Naive thymus-derived CD4-positive, alpha-beta T cell (primary cell): ENCODE results near the gene KDM3B. TPM values are rescaled to one million over a fixed set of nuclear protein-coding genes. Genes with fewer than 3 reads are reported as not detected.
A peak's percentile ranks its signal among the peaks of the same experiment; 100 is the strongest.

Source experiments
- ATAC-seq: fragments of 150-1000 bp; cut with Tn5 transposase; 2 replicates; pipeline ENCODE4 v1.10.0; 2021; ENCODE audit warnings: mild to moderate bottlenecking, moderate library complexity
- CTCF ChIA-PET: fragments of 350-600 bp; sonication (Branson Sonifier 250); formaldehyde crosslinking; loops from one replicate; lab custom pipeline; 2021; ENCODE audit warnings: antibody characterized with exemption; lab: Charles Lee
- POLR2A ChIA-PET: fragments of 350-600 bp; sonication (Branson Sonifier 250); formaldehyde crosslinking; loops from one replicate; lab custom pipeline; 2021; ENCODE audit warnings: antibody characterized with exemption, inconsistent platforms; lab: Charles Lee
- DNase-seq, 9 donors: peaks; one replicate each; pipeline versions ENCODE4 v3.0.0 to v3.0.0-alpha.2; 2020 to 2022; ENCODE audit warnings: mixed read lengths in 1 of 9
- H3K27ac ChIP-seq: one replicate; pipeline ENCODE4 v1.7.0; 2013; ENCODE audit warnings: mild to moderate bottlenecking, low read depth, low read length, moderate library complexity
- H3K27me3 ChIP-seq, 2 donors: one replicate each; pipeline ENCODE4 v1.7.0; 2013; ENCODE audit warnings: low read length in 2 of 2, mild to moderate bottlenecking in 2 of 2, moderate library complexity in 2 of 2; ENCODE audit not compliant: control insufficient read depth in 2 of 2, insufficient read depth in 2 of 2
- H3K36me3 ChIP-seq, 3 experiments: 1 replicate in 2 of 3; 2 replicates in 1 of 3; pipeline ENCODE4 v1.7.0; 2013; ENCODE audit warnings: low read length in 3 of 3, mild to moderate bottlenecking in 3 of 3, moderate library complexity in 1 of 3; ENCODE audit not compliant: insufficient read depth in 3 of 3, control insufficient read depth in 2 of 3
- H3K4me1 ChIP-seq, 2 donors: one replicate each; pipeline ENCODE4 v1.7.0; 2013; ENCODE audit warnings: low read length in 2 of 2, mild to moderate bottlenecking in 2 of 2, moderate library complexity in 1 of 2; ENCODE audit not compliant: control insufficient read depth in 2 of 2, insufficient read depth in 2 of 2
- H3K4me3 ChIP-seq: 2 replicates; pipeline ENCODE4 v1.7.0; 2013; ENCODE audit warnings: mild to moderate bottlenecking, low read length
- H3K9me3 ChIP-seq, 3 experiments: 1 replicate in 2 of 3; 2 replicates in 1 of 3; pipeline ENCODE4 v1.7.0; 2013; ENCODE audit warnings: low read length in 3 of 3; ENCODE audit not compliant: control insufficient read depth in 2 of 3
- H3K27ac Mint-ChIP-seq, 9 donors: one replicate each; pipeline ENCODE4 v1.8.0; 2020 to 2022; ENCODE audit warnings: mixed read lengths in 9 of 9, mild to moderate bottlenecking in 8 of 9, moderate library complexity in 5 of 9, inconsistent platforms in 2 of 9
- H3K27me3 Mint-ChIP-seq, 5 donors: one replicate each; pipeline ENCODE4 v1.8.0; 2021 to 2022; ENCODE audit warnings: mixed read lengths in 5 of 5, mild to moderate bottlenecking in 1 of 5
- H3K36me3 Mint-ChIP-seq, 5 donors: one replicate each; pipeline ENCODE4 v1.8.0; 2020 to 2022; ENCODE audit warnings: mixed read lengths in 5 of 5, mild to moderate bottlenecking in 3 of 5, inconsistent platforms in 1 of 5
- H3K4me1 Mint-ChIP-seq, 7 donors: one replicate each; pipeline ENCODE4 v1.8.0; 2020 to 2022; ENCODE audit warnings: mixed read lengths in 7 of 7, mild to moderate bottlenecking in 3 of 7, inconsistent platforms in 1 of 7
- H3K4me3 Mint-ChIP-seq, 10 donors: one replicate each; pipeline ENCODE4 v1.8.0; 2020 to 2022; ENCODE audit warnings: mild to moderate bottlenecking in 10 of 10, mixed read lengths in 10 of 10, moderate library complexity in 6 of 10, inconsistent platforms in 2 of 10
- H3K9me3 Mint-ChIP-seq, 11 donors: one replicate each; pipeline ENCODE4 v1.8.0; 2020 to 2022; ENCODE audit warnings: mixed read lengths in 11 of 11, mild to moderate bottlenecking in 4 of 11, inconsistent platforms in 1 of 11, moderate library complexity in 1 of 11
- intact Hi-C, 2 donors: fragments of 100-400 bp; cut with micrococcal nuclease; formaldehyde crosslinking; loops; one replicate each; pipeline ENCODE4 v1.15.1; 2023
- polyA plus RNA-seq, 2 donors: library from polyadenylated mRNA; unstranded; fragments of 300-500 nt; fragmentation: Illumina TruSeq; gene quantifications; one replicate each; pipeline ENCODE4 v1.2.3, GENCODE V29; 2021
- total RNA-seq, 6 experiments: library from RNA in 5 of 6; stranded (reverse) in 5 of 6; gene quantifications; 1 replicate in 5 of 6; 2 replicates in 1 of 6; pipeline ENCODE4 v1.2.3 and lab custom pipeline; 2021 to 2026

Gene KDM3B
- total and polyA plus RNA-seq, 7 experiments from 2014 or later = 12.8 to 90.2 (median 80.5) TPM

DNA sequence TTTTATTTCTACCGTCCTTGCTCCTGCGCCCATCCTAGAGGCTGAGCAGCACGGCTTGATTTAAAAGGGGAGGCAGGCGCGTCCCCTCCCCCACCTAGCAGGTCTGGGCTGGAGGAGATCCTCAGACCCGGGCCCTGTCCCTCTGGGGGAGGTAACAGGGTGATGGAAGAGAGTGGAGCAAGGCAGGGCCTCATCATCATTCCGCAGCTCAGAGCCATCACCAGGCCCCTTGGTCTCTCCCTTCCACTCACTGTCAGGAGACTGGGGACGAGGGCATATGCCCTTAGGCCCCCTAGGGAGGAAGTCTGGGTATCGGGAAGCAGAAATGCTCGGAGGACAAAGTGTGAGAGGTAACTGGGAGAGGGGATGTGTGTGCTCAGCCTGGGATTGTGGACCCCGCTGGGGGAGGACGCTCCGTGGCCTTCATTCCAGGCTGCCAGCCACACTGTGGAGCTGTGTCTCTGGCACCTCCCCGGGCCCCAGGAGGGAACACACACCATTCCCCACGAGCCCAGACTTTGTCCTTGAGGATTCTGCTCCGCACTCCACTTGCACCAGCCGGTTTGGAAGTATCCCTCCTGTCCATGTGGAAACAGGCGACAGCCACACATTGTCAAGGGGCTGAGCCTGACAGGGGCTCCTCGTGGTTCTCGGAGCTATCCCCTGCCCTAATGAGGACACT is 87.1 kb downstream of the KDM3B start:
- no peaks in the 10 kb centered on the region for H3K27me3 ChIP-seq
- no peak overlapping the region for H3K27ac ChIP-seq
- CTCF ChIA-PET = no interaction called here
- H3K36me3 Mint-ChIP-seq = peaks cover 0 to 20% (median 11%) of the 10 kb centered on the region in 5 donors
- intact Hi-C loops = loop anchor here (1.0 to 5.0 kb wide), 2 partner anchors 25 to 73 kb away; no protein-coding TSS in a partner anchor
- no peaks in the 10 kb centered on the region for H3K9me3 ChIP-seq
- DNase-seq = no peak
- peaks cover 3 to 11% of the 10 kb centered on the region in 2 donors for H3K4me1 ChIP-seq
- H3K36me3 ChIP-seq = peaks cover 7 to 20% (median 12%) of the 10 kb centered on the region in 3 experiments
- no peaks in the 10 kb centered on the region for H3K9me3 Mint-ChIP-seq
- no peak for ATAC-seq
- peaks cover 12 to 24% (median 14%) of the 10 kb centered on the region in 7 donors for H3K4me1 Mint-ChIP-seq
- H3K27me3 Mint-ChIP-seq = peaks cover 0 to 11% (median 5%) of the 10 kb centered on the region in 5 donors
- peak overlapping the region; percentile 44 for H3K4me3 ChIP-seq
- H3K27ac Mint-ChIP-seq = peak overlapping the region in 4 of 9 donors; percentile 29 to 59 (median 57)
- H3K4me3 Mint-ChIP-seq = peak overlapping the region; percentile 57 to 87 (median 81)
- POLR2A ChIA-PET = interaction anchor here (0.5 to 0.9 kb wide), 2 partner anchors 260 to 686 kb away, joined by 3 to 5 read pairs; no protein-coding TSS in a partner anchor

GRCh38 chr5:138440159-138441073 is 87.9 kb downstream of the KDM3B start:
- Mint-ChIP-seq H3K27ac (peak overlapping the region in 3 of 9 donors; percentile 28 to 55 (median 47)), H3K4me1 (peaks cover 12 to 24% (median 14%) of the 10 kb centered on the region in 7 donors), H3K27me3 (peaks cover 0 to 11% (median 5%) of the 10 kb centered on the region in 5 donors), H3K4me3 (peak overlapping the region; percentile 10 to 82 (median 62)), H3K36me3 (peaks cover 0 to 12% (median 8%) of the 10 kb centered on the region in 5 donors), H3K9me3 (no peaks in the 10 kb centered on the region)
- no peak overlapping the region for H3K4me3 ChIP-seq
- peaks cover 3 to 11% of the 10 kb centered on the region in 2 donors for H3K4me1 ChIP-seq
- H3K27me3 ChIP-seq = no peaks in the 10 kb centered on the region
- no peak overlapping the region for H3K27ac ChIP-seq
- no peak for DNase-seq
- peaks cover 0 to 12% (median 7%) of the 10 kb centered on the region in 3 experiments for H3K36me3 ChIP-seq
- no peaks in the 10 kb centered on the region for H3K9me3 ChIP-seq
- ChIA-PET POLR2A (interaction anchor here (0.5 to 0.9 kb wide), 2 partner anchors 260 to 687 kb away, joined by 3 to 5 read pairs; no protein-coding TSS in a partner anchor), CTCF (no interaction called here)
- ATAC-seq = no peak
- intact Hi-C loops = no loop called here

DNA sequence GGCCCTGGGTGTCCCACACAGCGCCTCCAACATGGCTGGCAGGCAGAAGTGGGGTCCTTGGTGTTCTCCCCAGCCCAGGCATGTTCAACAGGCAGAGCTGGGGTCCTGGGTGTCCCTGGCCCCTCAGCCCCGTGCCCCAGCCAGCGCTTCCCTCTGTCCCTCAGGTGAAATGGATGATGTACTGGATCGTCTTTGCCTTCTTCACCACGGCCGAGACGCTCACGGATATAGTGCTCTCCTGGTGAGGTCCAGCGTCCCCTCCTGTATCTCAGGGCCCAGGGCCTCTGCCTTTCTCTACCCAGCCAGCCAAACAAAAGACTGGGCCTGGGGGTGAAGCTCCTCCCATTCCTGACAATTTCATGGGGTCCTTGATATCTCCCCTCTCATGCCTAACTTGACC is 88.7 kb downstream of the KDM3B start:
- H3K27me3 ChIP-seq = no peaks in the 10 kb centered on the region
- Mint-ChIP-seq H3K4me3 (no peak overlapping the region), H3K36me3 (peaks cover 0 to 6% (median under 1%) of the 10 kb centered on the region in 5 donors), H3K4me1 (peaks cover 12 to 24% (median 14%) of the 10 kb centered on the region in 7 donors), H3K27ac (no peak overlapping the region), H3K9me3 (no peaks in the 10 kb centered on the region), H3K27me3 (peaks cover 0 to 11% (median 5%) of the 10 kb centered on the region in 5 donors)
- H3K27ac ChIP-seq = no peak overlapping the region
- H3K4me1 ChIP-seq = peaks cover 3 to 11% of the 10 kb centered on the region in 2 donors
- DNase-seq (no peak), ATAC-seq (no peak)
- no peak overlapping the region for H3K4me3 ChIP-seq
- intact Hi-C loops = no loop called here
- CTCF ChIA-PET = no interaction called here
- H3K36me3 ChIP-seq = peaks cover 0 to 4% (median 0%) of the 10 kb centered on the region in 3 experiments
- POLR2A ChIA-PET = no interaction called here
- no peaks in the 10 kb centered on the region for H3K9me3 ChIP-seq

DNA sequence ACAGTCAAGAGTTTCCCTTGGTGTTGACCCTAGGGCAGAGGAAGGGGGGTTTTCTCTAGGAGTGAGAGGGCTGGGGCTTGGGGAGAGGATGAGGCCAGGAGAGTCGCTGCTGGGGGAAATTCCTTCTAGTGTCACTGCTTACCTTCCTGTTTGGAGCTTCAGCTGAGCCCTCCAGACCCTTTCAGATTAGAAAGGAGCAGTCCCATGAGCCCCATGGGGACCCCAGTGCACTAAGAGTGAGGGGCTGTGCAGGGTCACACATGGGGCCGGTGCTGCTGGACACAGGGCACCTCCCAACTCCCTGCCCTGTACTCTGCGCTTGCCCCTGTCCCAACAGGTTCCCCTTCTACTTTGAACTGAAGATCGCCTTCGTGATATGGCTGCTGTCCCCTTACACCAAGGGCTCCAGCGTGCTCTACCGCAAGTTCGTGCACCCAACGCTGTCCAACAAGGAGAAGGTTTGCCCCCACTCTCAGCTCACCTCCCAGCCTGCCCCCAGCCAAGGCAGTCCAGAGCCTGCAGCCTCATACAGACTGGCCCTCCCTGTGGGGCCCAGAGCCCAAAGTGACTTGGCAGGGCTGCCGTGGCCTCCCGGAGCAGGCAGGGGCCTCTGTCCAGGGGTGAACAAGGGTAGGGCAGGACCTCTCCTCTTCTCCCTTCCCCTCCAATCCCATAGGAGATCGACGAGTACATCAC is 91.7 kb downstream of the KDM3B start:
- no peaks in the 10 kb centered on the region for H3K27me3 ChIP-seq
- Mint-ChIP-seq H3K27me3 (peaks cover 0 to 8% (median 5%) of the 10 kb centered on the region in 5 donors), H3K4me1 (peaks cover 0 to 10% (median 4%) of the 10 kb centered on the region in 7 donors), H3K4me3 (no peak overlapping the region), H3K27ac (peak overlapping the region in 1 of 9 donors; percentile 13), H3K9me3 (no peaks in the 10 kb centered on the region), H3K36me3 (no peaks in the 10 kb centered on the region)
- peaks cover 0 to 4% of the 10 kb centered on the region in 2 donors for H3K4me1 ChIP-seq
- ATAC-seq (peak; percentile 9), DNase-seq (no peak)
- intact Hi-C loops = no loop called here
- no peak overlapping the region for H3K27ac ChIP-seq
- CTCF ChIA-PET = interaction anchor here (1.4 kb wide), 1 partner anchor 59 kb away, joined by 5 read pairs; no protein-coding TSS in a partner anchor
- H3K4me3 ChIP-seq = no peak overlapping the region
- POLR2A ChIA-PET = interaction anchor here (0.6 to 1.1 kb wide), 2 partner anchors 13 to 61 kb away, joined by 3 read pairs; no protein-coding TSS in a partner anchor
- H3K9me3 ChIP-seq = no peaks in the 10 kb centered on the region
- no peaks in the 10 kb centered on the region for H3K36me3 ChIP-seq

DNA sequence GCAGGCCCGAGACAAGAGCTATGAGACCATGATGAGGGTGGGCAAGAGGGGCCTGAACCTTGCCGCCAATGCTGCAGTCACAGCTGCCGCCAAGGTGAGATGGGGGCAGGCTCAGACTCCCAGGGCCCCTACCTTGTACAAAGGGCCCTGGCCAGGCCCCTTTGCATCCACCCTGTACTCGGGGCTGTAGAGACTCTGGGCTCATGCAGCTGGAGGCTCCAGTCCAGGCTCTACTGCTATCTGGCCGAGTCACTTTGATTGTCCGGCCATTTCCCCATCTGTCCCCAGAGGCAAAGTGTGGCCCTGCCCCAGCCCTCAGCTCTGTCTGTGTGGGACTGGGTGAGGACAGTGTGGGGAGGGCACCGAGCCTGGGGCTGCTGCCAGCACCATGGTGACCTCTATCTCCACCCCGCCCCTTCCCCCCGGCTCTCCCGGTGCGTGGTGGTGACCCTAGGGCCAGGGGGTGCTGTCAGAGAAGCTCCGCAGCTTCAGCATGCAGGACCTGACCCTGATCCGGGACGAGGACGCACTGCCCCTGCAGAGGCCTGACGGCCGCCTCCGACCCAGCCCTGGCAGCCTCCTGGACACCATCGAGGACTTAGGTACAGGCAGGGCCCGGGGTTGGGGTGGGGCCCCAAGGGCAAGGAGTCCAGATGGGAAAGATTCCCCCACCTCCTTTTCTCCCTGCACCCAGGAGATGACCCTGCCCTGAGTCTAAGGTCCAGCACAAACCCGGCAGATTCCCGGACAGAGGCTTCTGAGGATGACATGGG is 92.5 kb downstream of the KDM3B start:
- ATAC-seq (no peak), DNase-seq (no peak)
- Mint-ChIP-seq H3K27me3 (peaks cover 0 to 8% (median 5%) of the 10 kb centered on the region in 5 donors), H3K4me3 (no peak overlapping the region), H3K9me3 (no peaks in the 10 kb centered on the region), H3K27ac (no peak overlapping the region), H3K4me1 (peaks cover 0 to 8% (median 3%) of the 10 kb centered on the region in 7 donors), H3K36me3 (no peaks in the 10 kb centered on the region)
- Histone ChIP-seq H3K4me1 (peaks cover 3% of the 10 kb centered on the region in 2 donors), H3K27ac (no peak overlapping the region), H3K4me3 (no peak overlapping the region), H3K27me3 (no peaks in the 10 kb centered on the region), H3K36me3 (no peaks in the 10 kb centered on the region), H3K9me3 (no peaks in the 10 kb centered on the region)
- CTCF ChIA-PET = interaction anchor here (1.4 kb wide), 1 partner anchor 59 kb away, joined by 5 read pairs; no protein-coding TSS in a partner anchor
- POLR2A ChIA-PET = interaction anchor here (1.1 kb wide), 1 partner anchor 61 kb away, joined by 3 read pairs; no protein-coding TSS in a partner anchor
- intact Hi-C loops = no loop called here
